ENCODE results near the gene LINC01488. TPM values are rescaled to one million over a fixed set of nuclear protein-coding genes. Genes with fewer than 3 reads are reported as not detected.

Gene LINC01488
- polyA plus RNA-seq, 1 of the 3 experiments (the other 2 are of a cell fraction): not detected

GRCh38 chr11:69463995-69464960 is 17.2 kb upstream of the LINC01488 start:
- CTCF ChIA-PET: interaction anchor here (1.0 to 1.1 kb wide), 2 partner anchors 11 to 178 kb away, joined by 3 read pairs; no protein-coding TSS in a partner anchor

More at GRCh38 chr11:69463995-69464960, 17.2 kb upstream of the LINC01488 start:
- no peak overlapping the region for H3K27ac ChIP-seq (ENCODE audit: low read depth in 2 of 2, low read length in 1 of 2)
- WGBS (ENCODE audit: low lambda C conversion rate): 72% methylated on average over 10 of the region's 16 CpGs
- no peak overlapping the region for H3K4me3 ChIP-seq (ENCODE audit: low read depth in 2 of 2, low read length in 1 of 2)
- H2AFZ ChIP-seq (ENCODE audit: low read depth): no peak overlapping the region
- H3K36me3 ChIP-seq (replicated peaks in 1 of 2; ENCODE audit: control insufficient read depth in 1 of 2, insufficient read depth in 2 of 2, low read length in 1 of 2): no peaks in the 10 kb centered on the region
- no peak for DNase-seq
- H3K4me1 ChIP-seq (ENCODE audit: control insufficient read depth in 1 of 2, insufficient read depth in 2 of 2, low read depth in 1 of 2, low read length in 1 of 2): peaks cover 0 to 10% of the 10 kb centered on the region in 2 experiments; a peak in 1 of 4 replicates
- peaks cover 3% of the 10 kb centered on the region; the same call in 1 of the 2 replicates for H3K9me3 ChIP-seq
- H3K9me2 ChIP-seq: no peaks in the 10 kb centered on the region
- TF ChIP-seq GABPA (IDR thresholded peaks at IDR 0.05; ENCODE audit: low read depth): no peak
- TF ChIP-seq NRF1 (IDR thresholded peaks at IDR 0.05; ENCODE audit: low read depth, low read length): no peak
- no peak for TF ChIP-seq CHD2 (IDR thresholded peaks at IDR 0.05; ENCODE audit: low read length, partially characterized antibody)
- no peak for TF ChIP-seq FOXM1 (IDR thresholded peaks at IDR 0.05; ENCODE audit: low read depth)
- TF ChIP-seq SIN3A (IDR thresholded peaks at IDR 0.05; ENCODE audit: borderline replicate concordance, low read depth, low read length): no peak
- no peak for TF ChIP-seq GATA2 (CRISPR knock-in tag; IDR thresholded peaks at IDR 0.05)
- no peak for TF ChIP-seq ZBTB33 (IDR thresholded peaks at IDR 0.05; ENCODE audit: borderline replicate concordance, low read depth)
- TF ChIP-seq NFIC (IDR thresholded peaks at IDR 0.05; ENCODE audit: borderline replicate concordance): no peak
- no peak for TF ChIP-seq REST (IDR thresholded peaks at IDR 0.05; ENCODE audit: low read depth, low read length)
- no peak for TF ChIP-seq TEAD4 (IDR thresholded peaks at IDR 0.05; ENCODE audit: borderline replicate concordance, insufficient read depth)
- TF ChIP-seq, protein P1, sequence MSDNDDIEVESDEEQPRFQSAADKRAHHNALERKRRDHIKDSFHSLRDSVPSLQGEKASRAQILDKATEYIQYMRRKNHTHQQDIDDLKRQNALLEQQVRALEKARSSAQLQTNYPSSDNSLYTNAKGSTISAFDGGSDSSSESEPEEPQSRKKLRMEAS (IDR thresholded peaks at IDR 0.05; ENCODE audit: low read depth): no peak
- no peak for TF ChIP-seq RFX5 (IDR thresholded peaks at IDR 0.05; ENCODE audit: low read length)
- TF ChIP-seq FOXJ3 (CRISPR knock-in tag; IDR thresholded peaks at IDR 0.05): no peak
- TF ChIP-seq TCF12 (IDR thresholded peaks at IDR 0.05): no peak
- TF ChIP-seq MXI1 (IDR thresholded peaks at IDR 0.05; ENCODE audit: low read depth, low read length): no peak
- H3K27me3 ChIP-seq (ENCODE audit: insufficient read depth): no peaks in the 10 kb centered on the region
- H3F3A ChIP-seq (replicated peaks; ENCODE audit: insufficient read depth): no peaks in the 10 kb centered on the region
- no peak overlapping the region for H3K9ac ChIP-seq
- H3K79me2 ChIP-seq (ENCODE audit: insufficient read depth): no peaks in the 10 kb centered on the region
- POLR2A ChIA-PET: no interaction called here
- H3K4me2 ChIP-seq: no peak overlapping the region
- H4K20me1 ChIP-seq (ENCODE audit: insufficient read depth): no peaks in the 10 kb centered on the region
